Natural killer cell (primary cell): ENCODE results near the gene ATXN1. TPM values are rescaled to one million over a fixed set of nuclear protein-coding genes. Genes with fewer than 3 reads are reported as not detected.

Source experiments
- ATAC-seq, 3 donors: fragments of 150-1000 bp in 2 of 3; fragments of 200-7000 bp in 1 of 3; cut with Tn5 transposase; 1 replicate in 1 of 3; 2 replicates in 2 of 3; pipeline ENCODE4 v1.10.0; 2021; ENCODE audit warnings: mild to moderate bottlenecking in 2 of 3, moderate library complexity in 2 of 3
- DNase-seq, 2 donors: peaks; one replicate each; pipeline versions ENCODE4 v3.0.0 to v3.0.0-alpha.2; 2013 to 2021; ENCODE audit warnings: mixed read lengths in 1 of 2
- H3K27ac ChIP-seq: one replicate; pipeline ENCODE4 v1.5.1; 2013; ENCODE audit warnings: mild to moderate bottlenecking, low read length
- H3K27me3 ChIP-seq: one replicate; pipeline ENCODE4 v1.6.1; 2013; ENCODE audit warnings: low read length; ENCODE audit not compliant: control insufficient read depth, insufficient read depth
- H3K36me3 ChIP-seq: one replicate; pipeline ENCODE4 v1.6.1; 2013; ENCODE audit warnings: low read length; ENCODE audit not compliant: control insufficient read depth, insufficient read depth
- H3K4me1 ChIP-seq: one replicate; pipeline ENCODE4 v1.6.1; 2013; ENCODE audit warnings: low read length; ENCODE audit not compliant: control insufficient read depth, insufficient read depth
- H3K4me3 ChIP-seq: one replicate; pipeline ENCODE4 v1.5.1; 2013; ENCODE audit warnings: low read length
- H3K9me3 ChIP-seq: one replicate; pipeline ENCODE4 v1.6.1; 2013; ENCODE audit warnings: low read length; ENCODE audit not compliant: control insufficient read depth, insufficient read depth
- H3K27ac Mint-ChIP-seq, 2 donors: one replicate each; pipeline ENCODE4 v1.8.0; 2022; ENCODE audit warnings: mild to moderate bottlenecking in 2 of 2, mixed read lengths in 2 of 2, moderate library complexity in 1 of 2
- H3K27me3 Mint-ChIP-seq, 2 donors: one replicate each; pipeline ENCODE4 v1.8.0; 2022; ENCODE audit warnings: low read depth in 2 of 2, mixed read lengths in 2 of 2
- H3K36me3 Mint-ChIP-seq: one replicate; pipeline ENCODE4 v1.8.0; 2022; ENCODE audit warnings: mixed read lengths
- H3K4me1 Mint-ChIP-seq, 2 donors: one replicate each; pipeline ENCODE4 v1.8.0; 2022; ENCODE audit warnings: mixed read lengths in 2 of 2
- H3K4me3 Mint-ChIP-seq: one replicate; pipeline ENCODE4 v1.8.0; 2022; ENCODE audit warnings: mild to moderate bottlenecking, moderate library complexity, mixed read lengths
- H3K9me3 Mint-ChIP-seq, 2 donors: one replicate each; pipeline ENCODE4 v1.8.0; 2022; ENCODE audit warnings: mixed read lengths in 2 of 2
- WGBS: methylation state at CpG from one replicate; pipeline ENCODE4 v1.1.7; 2013; ENCODE audit warnings: missing lambda C conversion rate; ENCODE audit not compliant: insufficient coverage; 5-methylcytosine and 5-hydroxymethylcytosine counted together
- intact Hi-C: fragments of 100-400 bp; cut with micrococcal nuclease; formaldehyde crosslinking; loops from one replicate; pipeline ENCODE4 v1.14.2; 2022
- total RNA-seq, 4 donors: library from RNA; stranded (reverse); fragments of 120-200 nt in 1 of 4; gene quantifications; one replicate each; pipeline versions ENCODE4 v1.2.3 to v1.2.4, GENCODE V29; 2013 to 2022
- TF ChIP-seq, protein P1 (sequence below): fragments of 200-600 bp; IDR thresholded peaks from one replicate; pipeline ENCODE4 v1.8.0; 2022; ENCODE audit warnings: antibody characterized with exemption

Gene ATXN1
- total RNA-seq, 3 donors from 2014 or later (not counting 1 experiment from before 2014, with no cell fraction given): 90.4 to 120 (median 97.9) TPM

GRCh38 chr6:16503970-16504415, 257.3 kb downstream of the ATXN1 start:
- peaks cover 18 to 23% of the 10 kb centered on the region in 2 donors for H3K4me1 Mint-ChIP-seq
- TF ChIP-seq, protein P1, sequence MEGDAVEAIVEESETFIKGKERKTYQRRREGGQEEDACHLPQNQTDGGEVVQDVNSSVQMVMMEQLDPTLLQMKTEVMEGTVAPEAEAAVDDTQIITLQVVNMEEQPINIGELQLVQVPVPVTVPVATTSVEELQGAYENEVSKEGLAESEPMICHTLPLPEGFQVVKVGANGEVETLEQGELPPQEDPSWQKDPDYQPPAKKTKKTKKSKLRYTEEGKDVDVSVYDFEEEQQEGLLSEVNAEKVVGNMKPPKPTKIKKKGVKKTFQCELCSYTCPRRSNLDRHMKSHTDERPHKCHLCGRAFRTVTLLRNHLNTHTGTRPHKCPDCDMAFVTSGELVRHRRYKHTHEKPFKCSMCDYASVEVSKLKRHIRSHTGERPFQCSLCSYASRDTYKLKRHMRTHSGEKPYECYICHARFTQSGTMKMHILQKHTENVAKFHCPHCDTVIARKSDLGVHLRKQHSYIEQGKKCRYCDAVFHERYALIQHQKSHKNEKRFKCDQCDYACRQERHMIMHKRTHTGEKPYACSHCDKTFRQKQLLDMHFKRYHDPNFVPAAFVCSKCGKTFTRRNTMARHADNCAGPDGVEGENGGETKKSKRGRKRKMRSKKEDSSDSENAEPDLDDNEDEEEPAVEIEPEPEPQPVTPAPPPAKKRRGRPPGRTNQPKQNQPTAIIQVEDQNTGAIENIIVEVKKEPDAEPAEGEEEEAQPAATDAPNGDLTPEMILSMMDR: no peak
- H3K27me3 ChIP-seq: no peaks in the 10 kb centered on the region
- H3K27ac ChIP-seq: no peak overlapping the region
- no peaks in the 10 kb centered on the region for H3K36me3 Mint-ChIP-seq
- H3K9me3 ChIP-seq: no peaks in the 10 kb centered on the region
- no peaks in the 10 kb centered on the region for H3K27me3 Mint-ChIP-seq
- no peaks in the 10 kb centered on the region for H3K36me3 ChIP-seq
- no peaks in the 10 kb centered on the region for H3K9me3 Mint-ChIP-seq
- intact Hi-C loops: no loop called here
- peak overlapping the region in 1 of 2 donors; percentile 26 for H3K27ac Mint-ChIP-seq
- no peak overlapping the region for H3K4me3 ChIP-seq
- H3K4me1 ChIP-seq: peaks cover 17% of the 10 kb centered on the region
- DNase-seq (peak in 1 of 2 donors; percentile 67), ATAC-seq (peak; percentile 67 to 86 (median 78))
- 0% methylated on average over 1 of the region's 2 CpGs for WGBS
- peak overlapping the region; percentile 21 for H3K4me3 Mint-ChIP-seq

DNA sequence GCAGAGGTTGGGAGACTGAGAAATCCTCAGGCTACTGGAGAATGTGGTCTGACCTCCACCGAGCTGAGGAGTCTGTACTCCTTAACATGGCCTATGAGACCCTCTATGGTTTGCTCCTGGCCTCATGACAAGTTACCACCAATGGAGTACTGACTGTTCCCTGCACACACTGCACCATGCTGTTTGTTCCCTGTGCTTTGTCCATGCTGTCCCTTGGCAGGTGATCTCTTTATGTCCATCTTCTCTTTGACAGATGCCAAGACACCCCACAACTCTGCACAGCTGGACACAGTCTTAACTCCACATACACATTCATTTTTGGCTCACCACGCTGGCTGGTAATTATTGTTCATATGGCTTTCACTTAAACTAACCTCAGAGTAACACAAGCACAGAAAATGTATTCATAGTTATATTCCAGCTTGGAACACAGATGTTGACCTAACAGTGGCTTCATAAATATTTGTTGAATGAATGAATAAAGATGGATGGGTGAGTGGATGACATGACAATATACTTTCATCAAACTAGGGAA, 258.0 kb downstream of the ATXN1 start:
- no peak for ATAC-seq
- Mint-ChIP-seq H3K36me3 (no peaks in the 10 kb centered on the region), H3K27ac (no peak overlapping the region), H3K4me3 (no peak overlapping the region), H3K4me1 (peaks cover 18 to 23% of the 10 kb centered on the region in 2 donors), H3K27me3 (no peaks in the 10 kb centered on the region), H3K9me3 (no peaks in the 10 kb centered on the region)
- no peak for DNase-seq
- no peak overlapping the region for H3K4me3 ChIP-seq
- TF ChIP-seq, protein P1: no peak
- no peaks in the 10 kb centered on the region for H3K27me3 ChIP-seq
- H3K27ac ChIP-seq: no peak overlapping the region
- no peaks in the 10 kb centered on the region for H3K36me3 ChIP-seq
- peaks cover 17% of the 10 kb centered on the region for H3K4me1 ChIP-seq
- H3K9me3 ChIP-seq: no peaks in the 10 kb centered on the region
- intact Hi-C loops: no loop called here
- 72% methylated on average over 2 of the region's 2 CpGs for WGBS

GRCh38 chr6:16498957-16499356, 262.3 kb downstream of the ATXN1 start:
- ATAC-seq (no peak), DNase-seq (no peak)
- Mint-ChIP-seq H3K27ac (no peak overlapping the region), H3K36me3 (no peaks in the 10 kb centered on the region), H3K4me3 (no peak overlapping the region), H3K9me3 (no peaks in the 10 kb centered on the region), H3K27me3 (no peaks in the 10 kb centered on the region), H3K4me1 (peaks cover 10 to 22% of the 10 kb centered on the region in 2 donors)
- Histone ChIP-seq H3K9me3 (no peaks in the 10 kb centered on the region), H3K27me3 (no peaks in the 10 kb centered on the region), H3K4me1 (peaks cover 6% of the 10 kb centered on the region), H3K4me3 (no peak overlapping the region), H3K27ac (no peak overlapping the region), H3K36me3 (no peaks in the 10 kb centered on the region)
- TF ChIP-seq, protein P1: no peak
- intact Hi-C loops: no loop called here

- H3K36me3 Mint-ChIP-seq: no peaks in the 10 kb centered on the region
- 100% methylated on average over 1 of the region's 1 CpG for WGBS
- H3K27me3 Mint-ChIP-seq: no peaks in the 10 kb centered on the region
- DNase-seq (no peak), ATAC-seq (no peak)
- intact Hi-C loops: no loop called here
- TF ChIP-seq, protein P1: no peak
- H3K27ac Mint-ChIP-seq: no peak overlapping the region
- Histone ChIP-seq H3K9me3 (no peaks in the 10 kb centered on the region), H3K27ac (no peak overlapping the region), H3K4me1 (peaks cover 3% of the 10 kb centered on the region), H3K4me3 (no peak overlapping the region), H3K36me3 (no peaks in the 10 kb centered on the region), H3K27me3 (no peaks in the 10 kb centered on the region)
- H3K9me3 Mint-ChIP-seq: no peaks in the 10 kb centered on the region
- no peak overlapping the region for H3K4me3 Mint-ChIP-seq
- peaks cover 3 to 25% of the 10 kb centered on the region in 2 donors for H3K4me1 Mint-ChIP-seq
These were observed 263.0 kb downstream of the ATXN1 start for GRCh38 chr6:16498237-16498636.
